Ovary (tissue), 9 donors: Measurements from ENCODE around the gene PSMA1. TPM values are rescaled to one million over a fixed set of nuclear protein-coding genes. Genes with fewer than 3 reads are reported as not detected.

Experiments used
- DNase-seq, 5 donors: peaks; one replicate each; pipeline ENCODE4 v3.0.0-alpha.2; 2019 to 2020
- H3K27ac ChIP-seq, 2 donors: fragments of 200-600 bp; one replicate each; pipeline versions ENCODE4 v1.5.1 to v1.8.0; 2019 to 2022
- H3K27me3 ChIP-seq: fragments of 200-600 bp; one replicate; pipeline ENCODE4 v1.8.0; 2022
- H3K36me3 ChIP-seq: fragments of 200-600 bp; sonication (generic); one replicate; pipeline ENCODE4 v1.5.1; 2019
- H3K4me1 ChIP-seq: one replicate; pipeline ENCODE4 v1.8.1; 2013; ENCODE audit warnings: mild to moderate bottlenecking, moderate library complexity; ENCODE audit not compliant: insufficient read depth
- H3K4me3 ChIP-seq: fragments of 200-600 bp; sonication (generic); one replicate; pipeline ENCODE4 v1.5.1; 2017
- H3K9me3 ChIP-seq, 2 donors: fragments of 200-600 bp in 1 of 2; sonication (generic) in 1 of 2; one replicate each; pipeline versions ENCODE4 v1.5.1 to v1.8.1; 2013 to 2019; ENCODE audit warnings: mild to moderate bottlenecking in 1 of 2, moderate library complexity in 1 of 2
- CTCF ChIP-seq, 3 donors: fragments of 450-650 bp in 2 of 3; fragments of 200-600 bp in 1 of 3; IDR thresholded peaks; one replicate each; pipeline versions ENCODE4 v1.5.1 to v1.8.0; 2016 to 2022; ENCODE audit warnings: antibody characterized with exemption in 3 of 3, mild to moderate bottlenecking in 1 of 3
- EP300 ChIP-seq: sonication (generic); formaldehyde crosslinking; IDR thresholded peaks from one replicate; pipeline ENCODE4 v1.6.1; 2017; ENCODE audit warnings: antibody characterized with exemption
- POLR2A ChIP-seq: fragments of 450-650 bp; IDR thresholded peaks from one replicate; pipeline ENCODE4 v1.6.1; 2017; ENCODE audit warnings: antibody characterized with exemption, mild to moderate bottlenecking, moderate library complexity
- whole genome bisulfite sequencing, 3 donors: extraction: QIAGEN DNeasy Blood & Tissue Kit in 1 of 3; methylation state at CpG; one replicate each; pipeline versions ENCODE4 v1.1.5 to v1.1.7; 2013 to 2017; 5-methylcytosine and 5-hydroxymethylcytosine counted together
- intact Hi-C, 4 donors: fragments of 100-400 bp; cut with DNase I; formaldehyde crosslinking; loops; one replicate each; pipeline versions ENCODE4 v1.11.0 to v1.15.1; 2022 to 2023
- polyA plus RNA-seq, 2 donors: library from polyadenylated mRNA; stranded (reverse); fragments of 200-250 nt in 1 of 2; fragments of 350-450 nt in 1 of 2; fragmentation: Illumina TruSeq in 1 of 2; extraction: RNeasy Lipid Tissue Mini Kit (QIAGEN cat#74804) in 1 of 2; gene quantifications; one replicate each; pipeline ENCODE4 v1.2.3, GENCODE V29; 2013 to 2014
- small RNA-seq: library from RNA; depleted of rRNA; stranded (forward); fragments of <200 nt; gene quantifications from one replicate; pipeline ENCODE3, GENCODE V24; 2016
- total RNA-seq, 7 donors: library from RNA; depleted of rRNA in 2 of 7; stranded (reverse); fragments of >200 nt in 2 of 7; fragmentation: NEBNext Ultra II Directional in 3 of 7; extraction: Animal tissue kit (Norgen Biotek cat#: 25700) in 3 of 7; gene quantifications; one replicate each; pipeline versions ENCODE4 v1.1.0 to v1.2.4, GENCODE V29; 2016 to 2023
- donor health status: DM: no; HTN: no; CAD: no; lungs with moderate emphysema.
- donor health status: DM: no; HTN: no; CAD: no.
- donor health status: Bipolar disorder and iron deficiency.
- donor health status: DM: yes; HTN: yes; CAD: no.
- donor health status: DM: no; HTN: no; CAD: no.
- donor health status: DM: yes; HTN: yes; CAD: no.

PSMA1 gene
- total and polyA plus RNA-seq, 9 donors: 67.1 to 134 (median 96.3) TPM

GRCh38 chr11:14463623-14464022, 56.6 kb downstream of the PSMA1 start:
- peaks cover 2% of the 10 kb centered on the region for H3K36me3 ChIP-seq
- no peak for DNase-seq
- H3K9me3 ChIP-seq: no peaks in the 10 kb centered on the region
- H3K27ac ChIP-seq: no peak overlapping the region
- no peaks in the 10 kb centered on the region for H3K27me3 ChIP-seq
- TF ChIP-seq POLR2A (no peak), EP300 (no peak), CTCF (IDR thresholded peaks at IDR 0.05) (no peak)
- H3K4me3 ChIP-seq: no peak overlapping the region
- H3K4me1 ChIP-seq: no peaks in the 10 kb centered on the region
- WGBS, 3 donors: 86% methylated on average over 2 of the region's 2 CpGs
- intact Hi-C loops: no loop called here

GRCh38 chr11:14460147-14460546, 60.0 kb downstream of the PSMA1 start:
- DNase-seq: no peak
- Histone ChIP-seq H3K27me3 (no peaks in the 10 kb centered on the region), H3K4me1 (no peaks in the 10 kb centered on the region), H3K27ac (no peak overlapping the region), H3K36me3 (peaks cover 2% of the 10 kb centered on the region), H3K4me3 (no peak overlapping the region), H3K9me3 (no peaks in the 10 kb centered on the region)
- intact Hi-C loops: no loop called here
- TF ChIP-seq POLR2A (no peak), EP300 (no peak), CTCF (IDR thresholded peaks at IDR 0.05) (no peak)

- 76 to 82% (median 82%) methylated on average over 3 of the region's 3 CpGs for WGBS, 3 donors
- Histone ChIP-seq H3K4me3 (no peak overlapping the region), H3K9me3 (no peaks in the 10 kb centered on the region), H3K4me1 (no peaks in the 10 kb centered on the region), H3K27ac (no peak overlapping the region), H3K27me3 (no peaks in the 10 kb centered on the region), H3K36me3 (peaks cover 2% of the 10 kb centered on the region)
- DNase-seq: no peak
- intact Hi-C loops: loop anchor here in 2 of 4 donors (5.0 to 10.0 kb wide), 2 partner anchors 154 to 156 kb away; no protein-coding TSS in a partner anchor
- no peak for TF ChIP-seq EP300
- no peak for TF ChIP-seq CTCF (IDR thresholded peaks at IDR 0.05)
- TF ChIP-seq POLR2A: no peak
Measured at GRCh38 chr11:14458377-14458776, 61.8 kb downstream of the PSMA1 start.

- Histone ChIP-seq H3K36me3 (no peaks in the 10 kb centered on the region), H3K4me1 (no peaks in the 10 kb centered on the region), H3K27ac (no peak overlapping the region), H3K27me3 (no peaks in the 10 kb centered on the region), H3K9me3 (no peaks in the 10 kb centered on the region), H3K4me3 (no peak overlapping the region)
- no peak for DNase-seq
- intact Hi-C loops: loop anchor here in 2 of 4 donors (5.0 to 10.0 kb wide), 2 partner anchors 151 to 154 kb away; no protein-coding TSS in a partner anchor
- TF ChIP-seq POLR2A (no peak), EP300 (no peak), CTCF (IDR thresholded peaks at IDR 0.05) (no peak)
- WGBS, 3 donors: 65 to 69% (median 66%) methylated on average over 3 of the region's 3 CpGs
Measured at GRCh38 chr11:14455648-14456430, 64.3 kb downstream of the PSMA1 start.

Small RNA genes within 50 kb of the gene (small RNA-seq; reads per million reads assigned to genes)
- gene RNU7-49P: not detected

Other genes starting within 250 kb of the PSMA1 start
- 10 to 100 TPM; 29.1 to 45.2 (median 36.0) TPM for gene RRAS2, start 161.2 kb downstream of the PSMA1 start, total RNA-seq
- 10 to 100 TPM; 25.7 to 32.2 TPM for gene RRAS2, start 161.2 kb downstream of the PSMA1 start, polyA plus RNA-seq
- gene COPB1, start 20.6 kb downstream of the PSMA1 start, total RNA-seq: 10 to 100 TPM; 64.2 to 81.5 (median 74.0) TPM
- gene COPB1, start 20.6 kb downstream of the PSMA1 start, polyA plus RNA-seq: 10 to 100 TPM; 43.7 to 57.9 TPM
- 1 to 10 TPM in 5 of 7 donors, under 1 TPM in 2; 0.51 to 5.9 (median 2.1) TPM for gene PDE3B, start 123.4 kb upstream of the PSMA1 start, total RNA-seq
- gene PDE3B, start 123.4 kb upstream of the PSMA1 start, polyA plus RNA-seq: under 1 TPM; 0.13 to 0.98 TPM